Glutamatergic neuron (in vitro differentiated cells): ENCODE results near the gene SORT1. TPM values are rescaled to one million over a fixed set of nuclear protein-coding genes. Genes with fewer than 3 reads are reported as not detected.

Experiments
- DNase-seq: peaks from one replicate; pipeline ENCODE4 v3.0.0; 2022
- H3K27ac Mint-ChIP-seq: one replicate; pipeline ENCODE4 v1.8.0; 2020; ENCODE audit warnings: mild to moderate bottlenecking, mixed read lengths, inconsistent platforms; ENCODE audit not compliant: unreplicated experiment
- H3K27me3 Mint-ChIP-seq: one replicate; pipeline ENCODE4 v1.8.0; 2020; ENCODE audit warnings: mild to moderate bottlenecking, moderate library complexity, mixed read lengths, inconsistent platforms; ENCODE audit not compliant: unreplicated experiment
- H3K36me3 Mint-ChIP-seq: one replicate; pipeline ENCODE4 v1.8.0; 2020; ENCODE audit warnings: mild to moderate bottlenecking, mixed read lengths, inconsistent platforms; ENCODE audit not compliant: unreplicated experiment
- H3K4me1 Mint-ChIP-seq: one replicate; pipeline ENCODE4 v1.8.0; 2020; ENCODE audit warnings: mild to moderate bottlenecking, low read depth, mixed read lengths, inconsistent platforms; ENCODE audit not compliant: unreplicated experiment
- H3K4me3 Mint-ChIP-seq: one replicate; pipeline ENCODE4 v1.8.0; 2020; ENCODE audit warnings: mild to moderate bottlenecking, mixed read lengths, inconsistent platforms; ENCODE audit not compliant: unreplicated experiment
- H3K9me3 Mint-ChIP-seq: one replicate; pipeline ENCODE4 v1.8.0; 2020; ENCODE audit warnings: mild to moderate bottlenecking, moderate library complexity, mixed read lengths, inconsistent platforms; ENCODE audit not compliant: unreplicated experiment
- total RNA-seq: library from RNA; stranded (reverse); fragmentation: NEBNext Ultra II Directional; extraction: Animal tissue kit (Norgen Biotek cat#: 25700); gene quantifications from one replicate; pipeline ENCODE4 v1.2.1, GENCODE V29; 2021; ENCODE audit not compliant: unreplicated experiment
- TF ChIP-seq, protein P1 (sequence below): fragments of 200-600 bp; sonication (generic); IDR thresholded peaks from one replicate; pipeline ENCODE4 v1.5.0; 2021; ENCODE audit not compliant: partially characterized antibody, unreplicated experiment

SORT1 gene
- total RNA-seq, 1 donor from 2014 or later: 53.2 TPM

DNA sequence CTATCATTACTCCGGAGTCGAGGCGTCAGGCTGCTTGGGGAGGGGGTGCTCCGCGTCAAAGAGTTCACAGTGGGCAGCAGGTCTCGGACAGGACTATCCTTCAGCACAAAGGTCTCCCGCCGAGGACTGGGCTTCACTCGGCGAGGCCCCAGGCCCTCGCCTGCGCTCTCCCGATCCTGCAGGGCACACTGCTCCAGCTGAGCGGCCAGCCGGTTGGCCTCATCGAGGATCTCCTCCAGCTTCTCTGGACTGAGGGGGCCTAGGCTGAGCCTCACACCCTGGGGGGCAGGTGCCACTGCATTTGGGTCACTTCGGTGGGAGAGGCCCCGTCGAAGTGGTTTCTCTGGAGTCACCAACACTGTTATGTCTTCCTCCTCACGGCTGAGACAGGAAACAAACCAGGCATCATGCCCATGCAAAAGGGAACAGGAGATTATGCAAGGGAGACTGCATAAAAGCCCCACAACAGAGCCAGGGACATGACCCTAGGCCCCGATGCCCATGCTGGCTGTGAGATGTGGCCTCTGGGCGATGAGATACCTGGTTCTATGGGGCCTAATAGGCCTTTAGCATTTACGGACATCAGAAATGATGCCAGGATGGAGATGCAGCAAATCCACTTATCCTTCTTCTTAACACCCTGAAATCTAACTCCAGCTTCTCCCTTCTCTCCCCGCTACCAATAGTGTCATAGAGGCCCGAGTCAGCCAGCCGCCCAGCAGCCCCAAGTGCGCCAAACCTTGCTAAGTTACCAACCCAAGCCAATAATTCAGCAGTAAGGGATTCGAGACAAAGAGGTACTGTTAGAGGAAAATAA lies 115.8 kb downstream of the SORT1 start:
- TF ChIP-seq, protein P1, sequence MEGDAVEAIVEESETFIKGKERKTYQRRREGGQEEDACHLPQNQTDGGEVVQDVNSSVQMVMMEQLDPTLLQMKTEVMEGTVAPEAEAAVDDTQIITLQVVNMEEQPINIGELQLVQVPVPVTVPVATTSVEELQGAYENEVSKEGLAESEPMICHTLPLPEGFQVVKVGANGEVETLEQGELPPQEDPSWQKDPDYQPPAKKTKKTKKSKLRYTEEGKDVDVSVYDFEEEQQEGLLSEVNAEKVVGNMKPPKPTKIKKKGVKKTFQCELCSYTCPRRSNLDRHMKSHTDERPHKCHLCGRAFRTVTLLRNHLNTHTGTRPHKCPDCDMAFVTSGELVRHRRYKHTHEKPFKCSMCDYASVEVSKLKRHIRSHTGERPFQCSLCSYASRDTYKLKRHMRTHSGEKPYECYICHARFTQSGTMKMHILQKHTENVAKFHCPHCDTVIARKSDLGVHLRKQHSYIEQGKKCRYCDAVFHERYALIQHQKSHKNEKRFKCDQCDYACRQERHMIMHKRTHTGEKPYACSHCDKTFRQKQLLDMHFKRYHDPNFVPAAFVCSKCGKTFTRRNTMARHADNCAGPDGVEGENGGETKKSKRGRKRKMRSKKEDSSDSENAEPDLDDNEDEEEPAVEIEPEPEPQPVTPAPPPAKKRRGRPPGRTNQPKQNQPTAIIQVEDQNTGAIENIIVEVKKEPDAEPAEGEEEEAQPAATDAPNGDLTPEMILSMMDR: no peak

DNA sequence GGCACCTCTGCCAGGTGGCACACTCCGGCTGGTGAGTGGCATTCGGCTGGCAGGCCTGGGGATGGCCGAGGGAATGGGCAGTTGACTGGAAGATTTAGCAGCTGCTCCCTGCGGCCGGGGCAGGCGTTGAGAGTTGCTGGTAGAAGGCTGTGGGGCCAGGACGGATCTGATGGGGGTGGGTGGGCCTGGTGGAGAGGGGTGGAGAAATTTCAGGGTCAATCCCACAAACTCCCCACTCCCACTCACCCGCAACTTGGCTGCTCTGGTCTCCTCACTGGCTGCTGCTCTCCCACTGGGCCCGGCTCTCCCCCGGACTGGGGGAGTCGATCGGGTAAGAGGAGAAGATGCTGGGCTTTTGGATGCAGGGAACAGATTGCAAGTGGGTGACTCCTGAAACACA lies 116.9 kb downstream of the SORT1 start:
- Mint-ChIP-seq H3K36me3 (no peaks in the 10 kb centered on the region), H3K4me3 (peak overlapping the region; percentile 46), H3K27ac (no peak overlapping the region), H3K9me3 (peaks cover 9% of the 10 kb centered on the region), H3K27me3 (peaks cover 10% of the 10 kb centered on the region), H3K4me1 (peaks cover 18% of the 10 kb centered on the region)
- DNase-seq: no peak
- TF ChIP-seq, protein P1: no peak

More for the DNA sequence above, 115.8 kb downstream of the SORT1 start:
- Mint-ChIP-seq H3K4me1 (peaks cover 18% of the 10 kb centered on the region), H3K27me3 (peaks cover 13% of the 10 kb centered on the region), H3K9me3 (peaks cover 9% of the 10 kb centered on the region), H3K4me3 (peak overlapping the region; percentile 100), H3K27ac (peak overlapping the region; percentile 30), H3K36me3 (no peaks in the 10 kb centered on the region)
- no peak for DNase-seq

DNA sequence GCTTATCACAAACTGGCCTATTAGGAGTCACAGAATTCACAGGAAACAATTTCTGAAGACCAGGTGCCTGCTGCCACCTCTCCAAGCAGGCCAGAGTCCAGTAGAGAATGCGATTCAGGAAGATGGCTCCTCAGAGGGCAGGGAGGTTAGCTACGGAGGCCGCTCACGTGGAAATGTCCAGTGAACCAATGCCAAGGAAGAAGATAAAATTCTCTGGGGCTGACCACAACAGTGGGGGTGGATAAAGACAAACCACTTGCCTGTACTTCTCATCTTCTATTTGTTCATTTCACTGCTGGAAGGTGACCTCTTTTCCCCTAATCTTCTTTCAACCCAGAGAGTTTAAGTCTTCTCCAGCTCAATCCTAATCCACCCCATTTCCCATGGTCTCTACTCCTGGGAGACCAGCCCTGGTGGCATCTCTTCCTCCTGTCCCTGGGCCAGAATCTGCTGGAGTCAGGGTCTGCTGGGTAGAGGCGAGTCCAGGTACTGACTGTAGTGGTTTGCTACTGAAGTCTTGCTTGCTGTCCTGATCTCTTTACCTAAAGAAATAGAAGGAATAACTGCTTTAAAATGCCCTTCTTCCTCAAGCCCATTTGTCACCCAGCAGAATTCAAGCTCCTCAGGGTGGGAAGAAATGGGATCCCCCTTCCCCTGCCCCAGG lies 118.0 kb downstream of the SORT1 start:
- TF ChIP-seq, protein P1: no peak
- no peak for DNase-seq
- Mint-ChIP-seq H3K36me3 (no peaks in the 10 kb centered on the region), H3K9me3 (peaks cover 7% of the 10 kb centered on the region), H3K4me3 (no peak overlapping the region), H3K27me3 (peaks cover 7% of the 10 kb centered on the region), H3K27ac (peak overlapping the region; percentile 38), H3K4me1 (peaks cover 24% of the 10 kb centered on the region)

DNA sequence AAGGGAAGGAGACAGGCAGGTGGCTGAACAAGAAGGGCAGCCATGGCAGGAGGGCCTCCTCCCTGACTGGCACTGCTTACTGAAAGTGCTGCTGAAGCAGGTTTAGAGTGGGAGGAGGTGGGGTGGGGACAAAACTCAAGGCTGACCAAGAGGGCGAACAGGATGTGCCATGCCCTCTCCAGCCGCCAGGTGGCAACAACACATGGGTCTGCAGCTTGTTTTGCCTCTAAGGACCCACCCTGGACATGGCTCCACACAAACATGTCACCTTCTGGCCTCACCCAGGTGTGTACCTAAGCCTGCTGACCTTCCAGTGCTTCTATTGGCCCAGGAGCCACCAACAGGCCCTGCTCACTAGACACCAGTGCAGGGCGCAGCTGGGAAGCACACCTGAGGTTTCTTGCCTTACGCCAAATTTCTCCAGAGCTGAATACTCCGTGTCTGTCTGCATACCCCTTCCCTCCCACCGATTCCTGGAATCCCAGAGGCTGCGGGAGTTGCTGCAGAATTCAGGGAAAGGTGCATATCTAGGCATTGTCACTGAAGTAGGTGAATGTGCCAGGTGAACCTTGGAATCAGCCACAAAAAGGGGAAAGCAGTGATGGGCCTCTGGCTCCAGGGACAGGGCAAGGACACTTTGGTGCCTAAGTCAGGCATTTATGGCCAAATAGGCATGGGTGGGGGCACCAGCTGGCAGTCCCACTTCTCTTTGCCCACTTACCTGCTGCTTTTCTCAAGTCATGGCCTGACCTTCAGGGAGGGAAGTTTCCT lies 120.1 kb downstream of the SORT1 start:
- Mint-ChIP-seq H3K36me3 (no peaks in the 10 kb centered on the region), H3K27me3 (peaks cover 5% of the 10 kb centered on the region), H3K27ac (peak overlapping the region; percentile 18), H3K9me3 (peaks cover 5% of the 10 kb centered on the region), H3K4me3 (no peak overlapping the region), H3K4me1 (peaks cover 18% of the 10 kb centered on the region)
- DNase-seq: peak; percentile 91
- TF ChIP-seq, protein P1: peak; percentile 97
